Esophagus squamous epithelium (tissue), 5 donors: ENCODE data around the gene KANK3. TPM values are rescaled to one million over a fixed set of nuclear protein-coding genes. Genes with fewer than 3 reads are reported as not detected.
A peak's percentile ranks its signal among the peaks of the same experiment; 100 is the strongest.

Source experiments
- DNase-seq: peaks from one replicate; lab custom pipeline; 2025; lab: John Stamatoyannopoulos, UW
- H3K27ac ChIP-seq, 4 donors: fragments of 200-600 bp; sonication (generic); one replicate each; pipeline ENCODE4 v1.5.1; 2016 to 2019; ENCODE audit warnings: mild to moderate bottlenecking in 1 of 4
- H3K27me3 ChIP-seq, 4 donors: fragments of 200-600 bp; sonication (generic); 1 replicate in 3 of 4; 2 replicates in 1 of 4; pipeline versions ENCODE4 v1.5.1 to v1.6.0; 2017 to 2021; ENCODE audit warnings: antibody characterized with exemption in 1 of 4
- H3K36me3 ChIP-seq, 3 donors: fragments of 200-600 bp; sonication (generic); one replicate each; pipeline ENCODE4 v1.5.1; 2016 to 2019
- H3K4me1 ChIP-seq, 3 donors: fragments of 200-600 bp; sonication (generic); one replicate each; pipeline ENCODE4 v1.5.1; 2017 to 2019
- H3K4me3 ChIP-seq, 4 donors: fragments of 200-600 bp; sonication (generic); 1 replicate in 3 of 4; 2 replicates in 1 of 4; pipeline ENCODE4 v1.5.1; 2016 to 2019; ENCODE audit warnings: mild to moderate bottlenecking in 2 of 4, moderate library complexity in 1 of 4
- H3K9me3 ChIP-seq, 3 donors: fragments of 200-600 bp; sonication (generic); one replicate each; pipeline ENCODE4 v1.5.1; 2016 to 2019
- POLR2A ChIP-seq, 4 donors: fragments of 450-650 bp; IDR thresholded peaks; one replicate each; pipeline ENCODE4 v1.6.1; 2017; ENCODE audit warnings: antibody characterized with exemption in 4 of 4, mild to moderate bottlenecking in 4 of 4, moderate library complexity in 3 of 4
- WGBS, 2 donors: methylation state at CpG; one replicate each; pipeline ENCODE4 v1.1.5; 2018; 5-methylcytosine and 5-hydroxymethylcytosine counted together
- intact Hi-C: fragments of 100-400 bp; cut with DNase I; formaldehyde crosslinking; loops from one replicate; pipeline ENCODE4 v1.15.0; 2022
- total RNA-seq, 4 donors: library from RNA; depleted of rRNA; stranded (reverse); fragments of >200 nt; gene quantifications; one replicate each; pipeline ENCODE4 v1.1.0, GENCODE V29; 2016
- TF ChIP-seq, protein P1 (sequence below), 6 experiments: fragments of 450-650 bp in 4 of 6; fragments of 200-600 bp in 2 of 6; sonication (generic) in 2 of 6; IDR thresholded peaks; one replicate each; pipeline ENCODE4 v1.5.1; 2016 to 2019; ENCODE audit warnings: antibody characterized with exemption in 6 of 6, mild to moderate bottlenecking in 4 of 6, moderate library complexity in 4 of 6
- donor health status: DM: yes; HTN: yes; CAD: no.

The KANK3 gene
- total RNA-seq, 4 donors from 2014 or later, result 2.9 to 8.8 (median 4.4) TPM

DNA sequence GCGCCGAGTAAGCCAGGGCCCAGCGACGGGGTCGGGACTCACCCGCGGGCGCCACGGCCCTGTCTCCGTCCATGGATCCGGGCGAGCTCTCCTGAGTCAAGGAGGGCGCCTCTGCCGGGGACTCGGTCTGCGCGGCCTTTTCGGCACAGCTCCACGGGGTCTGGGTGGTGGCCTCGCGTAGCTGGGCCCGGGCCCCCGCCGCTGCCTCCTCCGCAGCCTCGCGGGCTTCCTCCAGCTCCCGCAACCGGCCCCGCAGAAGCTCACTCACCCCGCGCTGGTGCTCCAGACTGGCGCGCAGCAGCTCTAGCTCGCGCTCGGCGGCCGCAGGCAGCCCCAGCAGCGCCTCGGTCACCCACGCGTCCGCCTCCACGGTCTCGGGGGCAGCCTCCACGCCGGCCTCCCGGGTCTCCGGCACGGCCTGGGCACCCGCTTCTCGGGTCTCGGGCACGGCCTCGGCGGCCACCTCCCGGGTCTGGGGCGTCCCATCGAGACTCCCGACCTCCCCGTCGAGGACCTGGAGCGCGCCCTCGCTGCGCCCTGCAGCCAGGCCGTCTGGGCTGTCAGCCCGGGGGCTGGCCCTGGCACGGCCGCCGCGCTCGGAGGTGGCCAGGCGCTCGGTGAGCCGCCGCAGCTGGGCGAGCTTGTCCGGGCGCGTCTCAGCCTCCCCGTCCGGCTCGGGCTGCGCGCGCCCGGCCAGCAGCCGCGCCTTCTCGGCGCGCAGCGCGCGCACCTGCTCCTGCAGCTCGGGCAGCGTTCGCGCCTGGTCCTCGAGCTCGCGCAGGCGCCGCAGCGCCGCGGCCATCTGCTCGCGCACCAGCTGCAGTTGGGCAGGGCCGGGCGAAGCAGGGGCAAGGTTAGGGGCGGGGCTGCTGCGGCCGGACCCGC lies 8.4 kb downstream of the KANK3 start:
- Histone ChIP-seq H3K36me3 (no peaks in the 10 kb centered on the region), H3K4me1 (peaks cover 13 to 45% (median 29%) of the 10 kb centered on the region in 3 donors), H3K27ac (peak overlapping the region in 1 of 4 donors; percentile 10), H3K27me3 (peaks cover 0 to 62% (median 5%) of the 10 kb centered on the region in 4 donors), H3K9me3 (no peaks in the 10 kb centered on the region), H3K4me3 (peak overlapping the region; percentile 31 to 68 (median 44))
- no peak for TF ChIP-seq POLR2A (IDR thresholded peaks at IDR 0.05)
- TF ChIP-seq, protein P1, sequence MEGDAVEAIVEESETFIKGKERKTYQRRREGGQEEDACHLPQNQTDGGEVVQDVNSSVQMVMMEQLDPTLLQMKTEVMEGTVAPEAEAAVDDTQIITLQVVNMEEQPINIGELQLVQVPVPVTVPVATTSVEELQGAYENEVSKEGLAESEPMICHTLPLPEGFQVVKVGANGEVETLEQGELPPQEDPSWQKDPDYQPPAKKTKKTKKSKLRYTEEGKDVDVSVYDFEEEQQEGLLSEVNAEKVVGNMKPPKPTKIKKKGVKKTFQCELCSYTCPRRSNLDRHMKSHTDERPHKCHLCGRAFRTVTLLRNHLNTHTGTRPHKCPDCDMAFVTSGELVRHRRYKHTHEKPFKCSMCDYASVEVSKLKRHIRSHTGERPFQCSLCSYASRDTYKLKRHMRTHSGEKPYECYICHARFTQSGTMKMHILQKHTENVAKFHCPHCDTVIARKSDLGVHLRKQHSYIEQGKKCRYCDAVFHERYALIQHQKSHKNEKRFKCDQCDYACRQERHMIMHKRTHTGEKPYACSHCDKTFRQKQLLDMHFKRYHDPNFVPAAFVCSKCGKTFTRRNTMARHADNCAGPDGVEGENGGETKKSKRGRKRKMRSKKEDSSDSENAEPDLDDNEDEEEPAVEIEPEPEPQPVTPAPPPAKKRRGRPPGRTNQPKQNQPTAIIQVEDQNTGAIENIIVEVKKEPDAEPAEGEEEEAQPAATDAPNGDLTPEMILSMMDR (IDR thresholded peaks at IDR 0.05), result no peak
- 31% methylated on average over 7 of the region's 117 CpGs; no CpG with 5 or more reads in 1 of the 2 donors for WGBS, 2 donors
- intact Hi-C loops, result no loop called here
- DNase-seq, result no peak

DNA sequence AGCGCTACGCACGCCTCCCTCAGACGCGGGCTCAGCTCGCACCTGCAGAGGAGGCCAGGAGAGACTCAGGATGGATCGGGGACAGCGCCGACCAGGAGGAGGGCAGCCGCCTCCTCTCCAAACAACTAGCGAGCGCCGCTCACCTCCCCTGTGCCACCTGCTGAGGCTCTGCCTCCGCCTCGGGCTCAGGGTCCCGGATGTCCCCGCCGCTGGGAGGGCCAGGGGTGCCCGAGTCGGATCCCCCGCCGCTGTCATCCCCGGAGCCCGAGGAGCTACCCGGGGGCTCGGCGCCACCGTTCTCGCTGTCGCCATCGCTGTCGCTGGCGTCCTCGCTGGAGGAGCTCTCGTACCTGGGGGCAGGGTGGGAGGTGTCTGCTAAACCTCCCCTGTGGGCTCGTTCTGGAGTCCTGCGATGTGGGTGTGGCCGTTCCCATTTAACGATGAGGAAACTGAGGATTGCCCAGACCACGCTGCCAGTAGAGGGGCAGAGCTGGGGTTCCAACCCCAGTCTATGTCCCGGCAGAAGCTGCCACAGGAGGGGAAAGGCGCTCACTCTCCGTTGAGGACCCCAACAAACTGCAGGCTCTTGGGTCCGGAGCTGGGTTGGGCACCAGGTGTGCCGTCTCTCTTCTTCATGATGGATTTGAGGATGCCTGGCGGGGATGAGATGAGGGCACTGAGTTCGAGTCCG lies 9.2 kb downstream of the KANK3 start:
- Histone ChIP-seq H3K36me3 (no peaks in the 10 kb centered on the region), H3K27ac (no peak overlapping the region), H3K4me1 (peaks cover 13 to 45% (median 29%) of the 10 kb centered on the region in 3 donors), H3K4me3 (peak overlapping the region in 3 of 4 donors; percentile 31 to 68 (median 52)), H3K9me3 (no peaks in the 10 kb centered on the region), H3K27me3 (peaks cover 0 to 59% (median 5%) of the 10 kb centered on the region in 4 donors)
- 20 to 43% methylated on average over 1 to 2 of the region's 48 CpGs for WGBS, 2 donors
- intact Hi-C loops, result no loop called here
- no peak for DNase-seq
- TF ChIP-seq, protein P1 (IDR thresholded peaks at IDR 0.05), result no peak
- no peak for TF ChIP-seq POLR2A (IDR thresholded peaks at IDR 0.05)

DNA sequence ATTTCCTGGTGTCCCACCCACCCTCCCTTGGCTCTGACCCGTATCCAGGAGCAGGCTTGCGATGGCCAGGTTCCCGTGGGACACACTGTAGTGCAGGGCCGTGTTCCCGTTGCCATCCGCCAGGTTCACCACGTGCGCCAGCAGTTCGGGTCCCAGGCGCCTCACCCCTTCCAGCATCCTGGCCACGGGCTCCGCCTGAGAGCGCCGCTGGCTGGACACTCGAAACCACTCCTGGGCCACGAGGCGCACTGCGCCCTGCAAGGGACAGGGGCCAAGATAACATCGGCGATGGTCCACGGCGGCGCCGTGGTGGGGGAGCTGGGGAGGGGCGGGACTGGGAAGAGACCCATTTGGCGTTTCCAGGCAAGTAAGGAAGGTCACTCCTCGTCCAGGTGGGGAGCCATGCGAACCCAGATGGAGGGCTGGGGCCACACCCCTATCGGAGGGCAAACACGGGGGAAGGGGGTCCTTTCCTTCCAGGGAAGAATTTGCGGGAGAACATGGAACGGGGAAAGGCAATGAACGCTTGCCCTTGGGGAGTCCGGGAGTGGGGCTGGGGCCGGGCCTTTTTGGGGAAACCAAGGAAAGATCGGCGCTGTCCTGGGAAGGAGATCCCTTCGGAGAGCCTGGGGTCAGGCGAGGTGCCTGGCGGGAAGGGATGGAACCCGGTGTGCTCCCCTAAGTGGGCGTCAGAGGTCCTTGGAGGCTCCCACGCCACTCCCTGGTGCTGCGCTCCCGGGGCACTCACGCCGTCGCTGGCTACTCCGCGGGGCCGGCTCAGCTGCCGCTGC lies 9.9 kb downstream of the KANK3 start:
- no peak for TF ChIP-seq POLR2A (IDR thresholded peaks at IDR 0.05)
- TF ChIP-seq, protein P1 (IDR thresholded peaks at IDR 0.05), result no peak
- Histone ChIP-seq H3K4me3 (peak overlapping the region in 2 of 4 donors; percentile 52 to 68), H3K4me1 (peaks cover 13 to 45% (median 29%) of the 10 kb centered on the region in 3 donors), H3K27me3 (peaks cover 0 to 59% (median 5%) of the 10 kb centered on the region in 4 donors), H3K36me3 (no peaks in the 10 kb centered on the region), H3K27ac (no peak overlapping the region), H3K9me3 (no peaks in the 10 kb centered on the region)
- WGBS, 2 donors, result 27 to 33% methylated on average over 12 to 22 of the region's 52 CpGs
- no peak for DNase-seq
- intact Hi-C loops, result no loop called here

GRCh38 chr19:8331263-8331845 lies 11.7 kb downstream of the KANK3 start:
- no peak for TF ChIP-seq POLR2A (IDR thresholded peaks at IDR 0.05)
- TF ChIP-seq, protein P1 (IDR thresholded peaks at IDR 0.05), result no peak
- WGBS, 2 donors, result 72 to 78% methylated on average over 3 to 5 of the region's 8 CpGs

More at GRCh38 chr19:8331263-8331845, 11.7 kb downstream of the KANK3 start:
- intact Hi-C loops, result no loop called here
- H3K4me3 ChIP-seq, result no peak overlapping the region
- peaks cover 0 to 44% (median 5%) of the 10 kb centered on the region in 4 donors for H3K27me3 ChIP-seq
- no peaks in the 10 kb centered on the region for H3K9me3 ChIP-seq
- H3K4me1 ChIP-seq, result peaks cover 13 to 34% (median 25%) of the 10 kb centered on the region in 3 donors
- H3K36me3 ChIP-seq, result no peaks in the 10 kb centered on the region
- DNase-seq, result no peak
- no peak overlapping the region for H3K27ac ChIP-seq
